NB4 (cell line): ENCODE results near the gene MORC1.

Experiments used
- CTCF ChIP-seq: IDR thresholded peaks from one replicate; pipeline ENCODE4 v1.5.1; 2012; ENCODE audit warnings: low read depth, low read length
- MAX ChIP-seq: IDR thresholded peaks from 2 replicates; pipeline ENCODE4 v1.6.1; 2011; ENCODE audit warnings: low read depth, low read length
- POLR2A ChIP-seq: IDR thresholded peaks from 2 replicates; pipeline ENCODE4 v1.6.1; 2011; ENCODE audit warnings: mild to moderate bottlenecking; ENCODE audit not compliant: insufficient read length; ENCODE audit errors: extremely low read depth

- no peak for TF ChIP-seq CTCF
- TF ChIP-seq POLR2A = no peak
- TF ChIP-seq MAX = no peak
Measured at GRCh38 chr3:108936924-108937689, 180.8 kb downstream of the MORC1 start.
